GM19193 (cell line): Measurements from ENCODE around the gene RAD51B.

Experiments
- POLR2A ChIP-seq: IDR thresholded peaks from 4 replicates; pipeline ENCODE4 v1.6.1; 2011; ENCODE audit not compliant: insufficient read depth, insufficient read length; ENCODE audit errors: extremely low read depth

Gene RAD51B

GRCh38 chr14:68766299-68767247 is 947.0 kb downstream of the RAD51B start:
- no peak for TF ChIP-seq POLR2A

DNA sequence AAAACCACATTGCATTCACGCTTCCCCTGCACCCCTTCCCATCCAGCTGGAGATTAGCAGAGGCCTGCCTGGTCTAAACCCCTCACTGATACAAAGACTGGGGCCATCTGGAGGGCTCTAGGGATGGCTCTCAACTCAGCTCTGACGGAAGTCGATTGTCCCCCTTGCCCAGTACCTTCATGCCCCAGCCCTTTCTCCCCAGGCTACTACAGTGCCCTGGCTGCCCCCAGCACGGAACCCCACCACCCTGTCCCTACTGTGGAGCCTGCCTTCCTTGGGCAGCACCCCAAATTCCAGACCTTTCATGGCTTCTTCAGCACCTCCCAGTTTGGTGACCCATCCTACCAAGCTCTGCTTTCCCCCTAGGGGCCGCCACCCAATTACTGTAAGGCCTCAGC is 947.7 kb downstream of the RAD51B start:
- no peak for TF ChIP-seq POLR2A

DNA sequence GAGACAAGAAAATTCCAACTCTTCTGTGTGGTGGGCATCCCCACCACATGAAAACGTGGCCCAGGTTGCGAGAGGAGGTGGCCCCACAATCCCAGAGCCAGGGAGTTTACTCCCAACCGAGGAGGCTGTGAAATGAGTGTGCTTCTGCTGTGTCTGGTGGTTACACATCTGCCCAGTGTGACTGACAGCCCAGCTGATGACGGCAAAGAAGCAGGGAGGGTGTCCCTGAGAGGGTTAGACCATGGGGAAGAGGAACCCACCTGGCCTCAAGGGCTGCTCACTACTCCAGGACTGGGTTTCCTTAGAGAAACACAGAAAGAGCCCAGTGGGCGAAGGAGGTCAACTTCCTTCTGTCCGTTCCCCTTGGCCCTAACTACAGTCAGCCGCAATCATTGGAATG is 948.7 kb downstream of the RAD51B start:
- TF ChIP-seq POLR2A = no peak

GRCh38 chr14:68770051-68770450 is 950.5 kb downstream of the RAD51B start:
- no peak for TF ChIP-seq POLR2A

GRCh38 chr14:68770553-68771286 is 951.1 kb downstream of the RAD51B start:
- TF ChIP-seq POLR2A = no peak

- no peak for TF ChIP-seq POLR2A
These were observed 952.1 kb downstream of the RAD51B start for GRCh38 chr14:68771631-68772030.

GRCh38 chr14:68772761-68773381 is 953.3 kb downstream of the RAD51B start:
- no peak for TF ChIP-seq POLR2A

DNA sequence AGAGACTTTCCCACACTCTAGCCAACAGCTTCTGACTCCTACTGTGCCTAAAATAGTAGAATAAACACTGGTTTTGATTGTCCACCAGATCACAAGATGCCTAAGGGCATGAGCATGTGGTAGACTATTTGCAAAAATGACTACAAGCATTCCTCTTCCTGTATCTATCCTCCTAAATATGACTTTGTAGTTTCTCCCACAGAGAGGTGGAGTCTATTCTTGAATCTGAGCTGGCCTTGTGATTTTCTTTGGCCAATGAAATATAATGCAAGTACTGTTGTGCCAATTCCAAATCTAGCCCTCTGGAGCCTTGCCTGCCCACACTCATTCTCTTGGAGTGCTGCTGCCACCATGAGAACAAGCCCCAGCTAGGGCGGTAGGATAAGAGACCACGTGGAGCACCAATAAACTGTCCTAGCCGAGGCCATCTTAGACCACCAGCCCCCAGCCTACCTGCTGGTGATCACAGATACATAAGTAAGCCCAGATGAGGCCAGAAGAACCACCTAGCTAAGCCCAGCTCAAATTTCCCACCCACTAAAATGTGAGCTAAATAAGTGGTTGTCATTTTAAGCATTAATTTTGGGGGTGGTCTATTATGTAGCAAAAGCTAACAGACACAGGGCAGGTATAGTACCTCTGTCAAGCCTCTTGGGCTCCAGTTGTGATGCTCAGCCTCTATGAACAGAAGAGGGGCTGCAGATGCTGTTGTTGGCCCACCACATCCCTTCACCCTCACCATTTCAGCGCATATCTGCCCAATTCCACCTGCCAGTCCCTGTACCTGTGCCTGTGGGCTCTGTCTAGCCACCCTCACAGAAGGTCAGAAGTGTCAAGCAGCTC is 955.4 kb downstream of the RAD51B start:
- no peak for TF ChIP-seq POLR2A

DNA sequence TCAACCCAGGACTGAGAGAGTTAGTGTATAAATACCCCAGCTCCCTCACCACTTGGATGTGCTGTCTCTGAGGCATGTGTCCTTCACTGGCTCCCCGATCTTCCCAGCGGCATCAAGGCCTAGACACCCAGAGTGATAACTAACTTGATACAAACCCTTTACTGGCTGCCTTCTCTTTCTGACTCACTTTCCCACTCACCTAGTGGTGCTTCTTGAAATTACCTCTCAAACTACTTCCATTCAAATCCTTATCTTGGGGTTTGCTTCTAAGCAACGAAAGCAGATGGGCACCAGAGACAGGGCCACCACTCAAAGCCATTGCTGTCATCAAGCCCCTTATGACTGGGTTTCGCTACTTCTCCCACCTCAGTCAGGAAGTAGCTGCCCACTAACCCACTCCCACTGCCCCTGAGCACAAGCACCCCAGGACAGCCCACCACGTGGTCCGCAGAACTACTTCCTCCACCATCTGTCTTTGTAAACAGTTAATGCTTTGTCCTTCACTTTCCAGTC is 956.1 kb downstream of the RAD51B start:
- no peak for TF ChIP-seq POLR2A

DNA sequence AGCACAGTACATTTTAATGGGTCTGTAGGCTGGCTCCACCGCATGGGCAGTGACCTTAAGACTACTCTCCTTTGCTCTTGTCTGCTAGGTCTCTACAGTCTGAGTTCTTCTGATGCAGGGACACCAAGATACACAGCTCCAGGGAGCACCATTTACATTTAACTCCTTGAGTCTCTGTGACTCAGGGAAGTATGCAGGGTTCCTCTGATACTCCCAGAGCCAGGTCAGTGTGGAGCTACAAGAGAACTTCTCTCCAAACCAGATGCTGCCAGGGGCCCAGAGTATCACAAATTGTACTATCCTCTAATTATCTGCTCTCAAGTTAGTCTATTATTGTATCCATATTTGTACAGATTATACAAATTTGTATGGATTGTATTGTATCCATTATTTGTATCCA is 958.1 kb downstream of the RAD51B start:
- no peak for TF ChIP-seq POLR2A
